Activated CD4-positive, CD25-positive, alpha-beta regulatory T cell treated with anti-CD3 and anti-CD28 coated beads, Interleukin-2, amount 50 U/mL, for 72 hours (primary cell): Measurements from ENCODE around the gene SCIMP.
A peak's percentile ranks its signal among the peaks of the same experiment; 100 is the strongest.
"Not testable (repeated sequence)": the region's sequence is repeated elsewhere in the genome, so short reads cannot be mapped to it uniquely, and the experiment has no call there.

Experiments used
- DNase-seq: peaks from one replicate; pipeline ENCODE4 v3.0.0; 2021

The SCIMP gene

GRCh38 chr17:5234645-5235576 is at the start of gene SCIMP:
Gene SCIMP, minus strand, starts transcription at chr17:5234860. Its CDS starts 105 bp downstream, at chr17:5234755.
- no peak for DNase-seq

- no peak for DNase-seq
Measured at GRCh38 chr17:5283571-5284315, 49.1 kb upstream of the SCIMP start.

- DNase-seq = no peak
Measured at GRCh38 chr17:5282642-5283217, 48.1 kb upstream of the SCIMP start.

GRCh38 chr17:5281814-5282641 is 47.4 kb upstream of the SCIMP start, which contains the start of gene RABEP1:
Gene RABEP1, plus strand, starts transcription at chr17:5282284. Its CDS starts 203 bp downstream, at chr17:5282487.
- peak; percentile 96 for DNase-seq

- no peak for DNase-seq
Measured at GRCh38 chr17:5272322-5272721, 37.7 kb upstream of the SCIMP start.

- DNase-seq = no peak
Measured at GRCh38 chr17:5269241-5269960, 34.7 kb upstream of the SCIMP start.

GRCh38 chr17:5264893-5265292 is 30.2 kb upstream of the SCIMP start:
- no peak for DNase-seq

GRCh38 chr17:5263441-5263840 is 28.8 kb upstream of the SCIMP start:
- no peak for DNase-seq

GRCh38 chr17:5262416-5262991 is 27.8 kb upstream of the SCIMP start:
- DNase-seq = no peak

- no peak for DNase-seq
Measured at GRCh38 chr17:5260542-5260941, 25.9 kb upstream of the SCIMP start.

- no peak for DNase-seq
Measured at GRCh38 chr17:5257124-5257523, 22.5 kb upstream of the SCIMP start.

- DNase-seq = no peak
Measured at GRCh38 chr17:5254903-5255521, 20.4 kb upstream of the SCIMP start.

GRCh38 chr17:5254414-5254813 is 19.8 kb upstream of the SCIMP start:
- DNase-seq = no peak

- DNase-seq = peak; percentile 49
Measured at GRCh38 chr17:5249615-5250014, 15.0 kb upstream of the SCIMP start.

GRCh38 chr17:5248821-5249479 is 14.3 kb upstream of the SCIMP start:
- DNase-seq = no peak

- DNase-seq = no peak
Measured at GRCh38 chr17:5247621-5248020, 13.0 kb upstream of the SCIMP start.

GRCh38 chr17:5241861-5242671 is 7.4 kb upstream of the SCIMP start:
- no peak for DNase-seq

- not testable (repeated sequence) for DNase-seq
Measured at GRCh38 chr17:5239769-5240168, 5.1 kb upstream of the SCIMP start.

- DNase-seq = no peak
Measured at GRCh38 chr17:5238333-5238732, 3.7 kb upstream of the SCIMP start.
